Glomerular endothelial cell (primary cell): ENCODE data around the gene NPLOC4. TPM values are rescaled to one million over a fixed set of nuclear protein-coding genes. Genes with fewer than 3 reads are reported as not detected.

ENCODE experiments used
- DNase-seq: peaks from one replicate; pipeline ENCODE4 v3.0.0-alpha.2; 2011; ENCODE audit warnings: low read depth, low spot score; ENCODE audit errors: extremely low read depth
- total RNA-seq: library from RNA; depleted of rRNA; stranded (reverse); fragments of >200 nt; gene quantifications from 2 replicates; pipeline ENCODE4 v1.2.3, GENCODE V29; 2015

The NPLOC4 gene
- total RNA-seq, 1 donor from 2014 or later, result 111 TPM

DNA sequence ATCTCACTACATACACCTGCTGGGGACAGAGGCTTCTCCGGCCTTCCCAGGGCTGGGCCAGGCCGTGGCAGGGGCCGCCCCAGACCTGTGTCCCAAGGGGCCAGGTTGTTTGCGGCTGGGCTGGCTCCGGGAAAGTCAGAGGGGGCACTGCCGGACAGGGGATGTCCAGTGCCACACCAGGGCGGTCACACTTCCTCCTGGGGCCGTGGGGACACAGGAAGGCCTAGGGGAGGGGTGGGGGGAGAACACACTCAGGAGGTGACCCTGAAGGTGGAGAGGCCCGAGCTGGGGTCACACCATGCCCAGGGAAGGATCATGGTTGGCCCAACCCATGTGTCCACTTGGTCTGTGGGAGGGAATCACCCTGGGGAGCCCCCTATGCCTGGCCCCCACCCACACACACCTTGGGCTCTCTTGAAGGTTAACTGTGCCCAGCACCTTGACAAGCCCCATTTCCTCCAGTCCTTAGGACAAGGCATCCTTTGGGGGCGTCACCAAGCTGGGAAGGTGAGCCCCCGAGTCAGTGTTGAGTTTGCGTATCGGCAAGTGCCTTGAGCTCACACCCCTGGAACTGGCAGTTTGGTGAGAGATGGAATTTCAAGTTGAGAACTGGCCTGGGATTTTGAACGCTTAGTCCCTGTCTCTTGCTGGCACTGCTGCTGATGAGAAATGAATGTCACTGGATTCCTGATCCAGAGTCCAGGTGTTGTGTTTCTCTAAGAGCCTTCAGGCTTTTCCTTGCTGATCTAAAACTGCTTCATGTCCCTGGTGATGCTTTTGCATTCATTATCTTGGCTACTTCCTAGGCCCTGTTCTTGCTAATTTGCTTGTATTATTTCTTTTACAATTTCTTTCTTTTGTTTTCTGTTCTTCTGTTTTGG is 116.7 kb downstream of the NPLOC4 start:
- DNase-seq, result no peak

DNA sequence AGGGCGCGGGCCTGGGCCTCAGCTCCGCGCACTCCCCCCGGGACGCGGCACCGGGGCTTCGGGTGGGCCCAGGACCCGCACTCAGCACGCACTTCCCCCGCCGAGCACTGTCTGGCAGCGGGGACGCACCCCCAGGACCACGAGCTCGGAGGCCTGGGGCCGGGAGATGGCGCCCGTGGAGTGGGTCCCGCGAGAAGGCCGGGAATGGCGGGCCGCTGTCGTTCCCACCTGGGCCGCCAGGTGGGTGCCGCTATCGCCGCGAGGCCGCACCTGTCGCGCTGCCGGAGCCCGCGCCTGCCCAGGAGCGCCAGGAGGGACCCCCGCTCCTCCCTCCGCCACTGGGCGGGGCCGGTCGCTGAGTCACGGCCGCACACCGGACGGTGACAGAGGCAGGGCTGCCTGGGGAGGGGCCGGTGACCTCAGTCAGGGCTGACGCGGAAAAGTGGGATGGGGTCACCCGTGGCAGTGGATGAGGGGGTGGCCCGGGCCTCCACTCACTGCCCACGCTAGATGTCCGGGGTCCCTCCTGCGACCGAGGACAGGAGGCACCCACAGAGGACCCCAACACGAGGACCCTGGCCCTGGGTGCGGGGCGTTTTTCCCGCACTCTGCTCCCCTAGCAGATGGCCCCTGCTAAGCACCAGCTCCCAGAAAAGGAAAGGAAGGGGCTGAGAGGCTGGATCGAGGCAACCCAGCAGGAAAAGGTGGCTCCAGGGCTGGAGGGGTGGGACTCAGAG is 117.5 kb downstream of the NPLOC4 start:
- DNase-seq, result no peak

DNA sequence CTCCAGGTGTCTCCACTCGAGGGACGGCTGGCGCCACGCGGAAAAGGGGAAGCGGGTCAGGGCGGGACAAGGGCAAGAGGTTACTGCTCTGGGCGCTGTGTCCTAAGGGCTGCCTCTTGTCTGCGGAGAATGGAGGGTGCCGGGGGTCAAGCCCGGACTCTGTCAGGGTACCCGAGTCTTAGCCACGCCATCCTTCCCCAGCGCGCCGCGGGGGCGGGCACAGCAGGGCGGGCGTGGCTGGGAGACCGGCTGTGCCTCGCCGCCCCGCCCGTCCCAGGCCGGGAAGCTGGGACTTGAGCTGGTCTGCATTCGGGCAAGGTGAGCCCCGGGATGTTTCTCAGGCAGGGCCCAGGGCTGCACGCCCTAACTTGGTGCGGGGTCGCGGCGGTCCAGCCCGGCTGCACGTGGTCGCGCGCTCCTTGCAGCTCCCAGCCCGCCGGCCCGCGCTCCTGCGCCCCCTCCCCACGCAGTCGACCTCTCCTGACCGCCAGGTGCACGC is 118.1 kb downstream of the NPLOC4 start:
- DNase-seq, result no peak

DNA sequence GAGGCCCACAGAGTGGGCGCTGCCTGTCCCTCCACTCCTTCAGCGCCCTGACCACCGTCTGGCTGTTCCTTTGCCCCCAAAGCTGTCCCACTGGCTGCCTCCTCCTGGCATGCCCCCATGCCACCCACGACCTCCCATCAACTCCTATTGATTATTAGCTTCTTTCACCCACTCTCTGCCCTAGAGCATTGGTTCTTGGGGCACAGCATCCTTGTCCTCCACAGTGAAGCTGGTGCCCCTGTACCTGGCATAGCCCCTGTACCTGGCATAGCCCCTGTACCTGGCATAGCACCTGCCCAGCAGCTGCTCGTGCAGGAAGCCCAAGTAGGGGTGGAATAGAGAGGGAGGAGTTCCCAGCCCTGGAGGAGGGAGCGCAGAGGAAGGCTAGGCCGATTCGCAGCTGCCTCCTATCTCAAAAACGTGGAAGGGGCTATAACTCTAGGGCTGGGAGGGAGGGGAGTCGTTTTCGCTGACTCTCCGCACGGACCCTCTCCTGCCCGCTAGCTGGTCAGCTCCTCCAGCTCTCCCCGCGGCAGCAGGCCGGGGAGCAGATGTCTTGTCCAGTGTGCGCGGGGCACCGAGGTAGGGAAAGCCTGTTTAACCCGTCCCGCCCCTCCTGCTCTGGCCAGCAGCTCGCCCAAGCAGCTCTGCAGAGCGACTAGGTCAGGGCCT is 118.7 kb downstream of the NPLOC4 start:
- no peak for DNase-seq

DNA sequence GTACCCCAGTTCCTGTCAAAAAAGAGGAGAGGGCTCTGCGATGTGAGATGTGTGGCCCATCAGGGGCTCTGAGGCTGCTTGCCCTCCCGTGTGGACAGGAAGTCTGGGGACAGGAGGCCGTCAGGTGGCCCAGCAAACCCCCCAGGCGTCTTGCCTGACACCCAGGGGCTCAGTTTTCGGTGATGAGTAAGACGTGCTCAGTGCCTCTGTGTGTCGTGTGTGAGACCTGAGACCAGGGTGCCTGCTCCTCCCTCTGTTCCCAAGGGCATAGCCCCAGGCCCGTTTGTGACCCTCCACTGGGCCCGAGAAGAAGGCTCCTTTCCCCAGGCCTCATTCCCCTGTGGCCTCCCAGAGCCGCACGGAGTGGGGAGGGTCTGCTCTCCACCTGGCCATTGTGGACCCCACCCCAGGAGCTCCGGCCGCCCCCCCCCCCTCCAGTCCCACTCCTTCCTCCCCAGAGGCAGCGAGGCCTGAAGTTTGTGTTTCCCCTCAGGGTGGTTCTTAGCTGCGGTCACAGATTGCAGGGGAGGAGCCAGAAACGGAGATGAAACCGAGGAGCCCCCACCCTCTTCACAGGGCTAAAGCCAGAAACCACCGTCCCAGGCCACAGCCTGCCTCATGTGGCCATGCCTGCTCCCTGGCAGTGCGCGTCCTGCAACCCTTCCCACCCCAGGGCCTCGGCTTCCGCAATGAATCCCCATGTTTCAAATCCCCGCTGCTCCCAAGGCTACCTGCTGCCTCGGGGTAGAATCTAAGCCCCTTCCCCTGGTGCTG is 119.4 kb downstream of the NPLOC4 start:
- no peak for DNase-seq

DNA sequence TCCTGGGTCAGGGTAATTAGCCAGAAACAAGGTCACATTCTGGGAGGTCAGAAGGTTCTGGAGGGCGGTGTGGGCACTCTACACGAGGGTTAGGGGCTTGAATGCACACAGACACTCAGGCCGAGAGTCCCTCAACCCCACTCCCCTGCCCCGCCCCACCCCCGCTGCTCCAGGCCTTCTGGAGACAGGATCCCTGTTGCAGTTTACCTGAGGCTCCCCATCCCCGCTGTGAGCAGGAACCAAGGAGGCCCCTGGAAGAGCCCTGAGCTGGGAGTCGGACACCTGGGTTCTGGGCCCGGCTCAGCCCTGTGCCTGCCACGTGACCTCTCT is 119.9 kb downstream of the NPLOC4 start:
- no peak for DNase-seq

DNA sequence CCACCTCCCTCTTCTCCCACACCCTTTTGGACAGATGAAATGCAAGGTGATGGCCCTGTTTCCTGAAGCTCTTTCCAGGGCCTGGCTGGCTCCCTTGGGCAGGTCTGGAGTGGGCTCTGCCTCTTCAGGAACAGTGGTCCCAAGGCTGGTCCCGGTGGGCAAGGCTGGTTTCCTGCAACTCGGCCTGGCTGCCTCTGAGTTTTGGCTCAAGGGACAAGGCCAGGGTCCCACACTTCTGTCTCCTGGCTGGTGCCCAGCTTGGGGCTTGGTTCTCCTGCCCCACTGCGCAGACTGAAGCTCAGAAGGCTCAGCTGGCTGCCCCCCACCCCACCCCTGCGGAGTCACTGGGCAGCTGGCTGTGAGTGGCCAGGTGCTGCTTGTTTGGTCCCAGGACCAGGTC is 120.5 kb downstream of the NPLOC4 start:
- DNase-seq, result no peak

DNA sequence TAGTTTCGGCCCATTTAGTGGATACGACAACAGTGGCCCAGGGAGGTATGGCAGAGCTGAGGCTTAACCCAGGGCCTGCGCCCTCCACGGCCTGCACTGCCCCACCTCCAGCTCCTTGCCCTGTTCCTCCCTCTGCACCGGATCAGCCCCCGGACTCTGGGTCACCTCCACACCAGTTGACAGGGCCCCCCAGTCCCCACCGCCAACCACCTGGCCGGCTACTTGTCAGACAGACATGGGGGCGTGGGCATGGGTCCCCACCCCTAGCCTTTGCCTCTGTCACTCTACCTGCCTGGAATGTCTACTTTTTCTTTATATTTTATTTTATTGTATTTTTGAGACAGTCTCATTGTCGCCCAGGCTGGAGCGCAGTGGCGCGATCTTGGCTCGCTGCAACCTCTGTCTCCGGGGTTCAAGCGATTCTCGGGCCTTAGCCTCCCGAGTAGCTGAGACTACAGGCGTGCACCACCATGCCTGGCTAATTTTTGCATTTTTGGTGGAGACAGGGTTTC is 121.3 kb downstream of the NPLOC4 start:
- DNase-seq, result no peak

DNA sequence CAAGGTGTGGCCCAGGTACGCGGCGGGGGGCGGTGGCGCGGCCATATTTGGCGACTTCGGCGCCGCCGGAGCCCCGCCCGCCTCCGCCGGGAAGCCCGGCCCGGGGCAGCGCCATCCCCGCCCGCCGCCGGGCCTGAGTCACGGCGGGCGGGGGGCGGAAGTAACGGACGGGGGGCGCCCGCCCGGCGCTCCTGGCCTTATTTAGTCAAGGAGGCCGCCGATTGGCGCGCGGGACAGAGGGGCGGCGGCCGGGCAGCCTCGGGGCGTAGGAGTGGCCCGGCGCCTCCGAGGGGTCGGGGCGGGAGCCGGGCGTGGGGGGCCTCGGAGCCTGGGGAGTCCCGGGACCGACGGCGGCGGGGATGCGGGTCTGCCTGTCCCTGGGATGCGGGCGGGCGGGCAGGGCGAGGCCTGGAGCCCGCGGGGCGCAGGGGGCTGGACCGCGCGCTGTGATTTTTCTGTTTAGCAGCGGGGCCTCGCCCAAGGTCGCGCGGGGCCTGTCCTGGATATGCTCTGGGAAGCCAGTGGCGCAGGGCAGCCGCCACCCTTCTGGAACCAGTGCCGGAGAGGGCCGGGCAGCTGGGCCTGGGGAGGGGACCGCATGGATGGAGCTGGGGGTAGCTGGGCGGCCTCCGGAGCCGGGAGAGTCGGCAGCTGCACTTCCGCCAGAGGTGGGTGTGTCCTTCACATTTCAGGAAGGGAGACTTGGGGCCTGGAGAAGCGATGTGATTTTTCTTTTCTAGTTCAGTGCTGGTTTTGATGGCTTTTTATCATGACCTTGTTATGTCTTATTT is 122.0 kb downstream of the NPLOC4 start:
- no peak for DNase-seq

DNA sequence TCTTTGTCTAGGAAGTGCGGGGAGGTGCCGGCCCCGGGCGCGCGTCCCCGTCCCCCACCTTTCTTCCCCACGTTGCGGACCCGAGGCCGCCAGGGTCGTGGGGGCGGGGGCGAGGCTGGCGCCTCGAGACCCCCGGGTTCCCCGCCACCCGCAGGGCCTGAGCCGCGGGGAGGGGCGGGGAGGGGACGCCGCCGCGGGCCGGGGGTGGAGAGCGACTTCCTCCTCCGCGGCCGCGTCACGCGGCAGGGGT is 122.5 kb downstream of the NPLOC4 start:
- no peak for DNase-seq

DNA sequence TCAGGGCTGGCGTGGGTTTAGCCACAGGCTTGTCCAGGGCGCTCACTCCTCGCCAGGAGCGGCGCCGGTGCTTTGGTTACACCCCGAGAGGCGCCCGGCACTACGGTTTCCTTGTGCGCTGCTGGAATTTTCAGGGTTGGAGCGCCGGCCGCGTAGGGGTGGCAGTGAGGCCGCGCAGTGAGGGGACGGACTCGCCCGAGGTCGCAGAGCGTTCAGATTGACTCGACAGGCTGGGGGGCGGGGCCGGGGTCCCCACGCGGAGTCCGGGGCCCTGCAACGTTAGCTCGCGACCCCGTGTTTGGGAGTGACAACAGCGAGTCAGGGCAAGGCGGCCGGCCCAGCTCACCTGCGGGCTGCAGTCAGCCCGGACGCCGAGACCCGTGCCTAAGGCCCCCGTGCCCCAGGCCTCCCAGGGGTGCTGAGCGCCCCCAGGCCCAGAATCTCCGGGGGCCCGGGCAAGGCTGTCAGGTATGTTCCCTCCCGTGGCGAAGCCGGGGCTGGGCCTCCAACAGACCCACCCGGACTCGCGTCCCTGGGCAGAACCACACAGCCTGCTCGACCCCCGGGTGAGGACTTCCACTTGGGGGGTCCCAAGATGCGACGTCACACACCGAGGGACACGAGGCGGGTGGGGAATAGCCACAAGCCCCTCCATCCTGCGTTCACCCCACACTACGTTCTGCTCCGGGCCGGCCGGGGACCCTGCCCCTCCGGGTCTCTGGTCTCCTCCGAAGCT is 123.0 kb downstream of the NPLOC4 start:
- no peak for DNase-seq

DNA sequence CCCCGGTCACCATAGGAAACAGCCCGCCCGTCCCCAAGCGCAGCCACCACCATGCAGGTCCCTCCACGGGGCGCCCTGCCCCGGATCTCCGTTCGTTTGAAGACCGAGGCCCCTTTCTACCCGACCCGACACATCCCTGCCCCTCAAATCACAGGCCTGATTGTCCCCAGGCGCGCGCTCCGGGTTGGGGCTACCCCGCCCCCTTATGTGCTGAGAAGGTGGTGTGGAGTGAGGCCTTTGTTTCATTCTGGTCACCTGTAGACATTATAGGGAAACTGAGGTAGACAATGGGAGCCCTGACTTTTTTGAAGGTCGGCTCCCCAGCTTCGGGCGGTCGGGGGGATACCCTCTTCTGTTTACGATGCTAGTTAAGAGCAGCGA is 123.5 kb downstream of the NPLOC4 start:
- no peak for DNase-seq

DNA sequence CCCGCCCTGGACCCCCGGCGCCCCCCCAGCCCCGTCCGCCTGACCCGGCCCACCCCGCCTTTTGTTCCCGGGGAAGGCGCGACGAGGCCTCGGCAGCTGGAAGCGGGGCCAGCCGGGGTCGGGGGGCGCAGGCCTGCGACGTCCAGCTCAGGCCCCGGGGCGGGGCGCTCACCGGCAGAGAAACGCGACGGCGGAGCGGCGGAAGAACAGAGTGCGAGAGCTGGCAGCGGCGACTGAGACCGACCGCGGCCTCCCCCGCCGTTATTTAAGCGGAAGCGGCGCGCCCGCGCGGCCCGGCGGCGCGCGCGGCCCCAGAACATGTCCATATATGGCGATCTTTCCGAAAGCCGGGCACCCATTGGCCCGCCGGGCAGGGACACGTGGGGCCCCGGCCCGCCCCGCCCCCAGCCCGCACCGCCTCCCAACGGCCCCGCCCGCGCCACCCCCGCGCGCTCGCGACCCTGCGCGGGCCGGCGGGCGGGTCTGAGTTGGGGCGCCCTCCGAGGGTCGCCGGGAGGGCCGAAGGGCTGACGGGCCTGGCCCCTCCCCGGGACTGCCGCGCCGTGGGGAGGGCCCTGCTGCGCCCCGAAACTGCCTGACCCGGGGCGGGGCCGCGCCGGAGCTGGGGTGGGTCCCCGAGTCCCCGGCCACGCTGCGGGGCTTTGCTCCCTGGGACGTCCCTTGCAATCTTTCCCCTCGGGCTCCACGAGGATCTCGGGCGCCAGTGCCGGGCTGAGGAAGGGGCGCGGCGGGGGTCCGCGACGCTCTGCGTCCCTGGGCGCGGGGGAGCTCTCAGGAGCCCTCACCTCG is 124.1 kb downstream of the NPLOC4 start, which contains the start of gene ACTG1:
Gene ACTG1 (minus strand): TSS at position 238 of the 810 bp plus-strand sequence. CDS start 445 bp downstream, outside the sequence.
- DNase-seq, result no peak

DNA sequence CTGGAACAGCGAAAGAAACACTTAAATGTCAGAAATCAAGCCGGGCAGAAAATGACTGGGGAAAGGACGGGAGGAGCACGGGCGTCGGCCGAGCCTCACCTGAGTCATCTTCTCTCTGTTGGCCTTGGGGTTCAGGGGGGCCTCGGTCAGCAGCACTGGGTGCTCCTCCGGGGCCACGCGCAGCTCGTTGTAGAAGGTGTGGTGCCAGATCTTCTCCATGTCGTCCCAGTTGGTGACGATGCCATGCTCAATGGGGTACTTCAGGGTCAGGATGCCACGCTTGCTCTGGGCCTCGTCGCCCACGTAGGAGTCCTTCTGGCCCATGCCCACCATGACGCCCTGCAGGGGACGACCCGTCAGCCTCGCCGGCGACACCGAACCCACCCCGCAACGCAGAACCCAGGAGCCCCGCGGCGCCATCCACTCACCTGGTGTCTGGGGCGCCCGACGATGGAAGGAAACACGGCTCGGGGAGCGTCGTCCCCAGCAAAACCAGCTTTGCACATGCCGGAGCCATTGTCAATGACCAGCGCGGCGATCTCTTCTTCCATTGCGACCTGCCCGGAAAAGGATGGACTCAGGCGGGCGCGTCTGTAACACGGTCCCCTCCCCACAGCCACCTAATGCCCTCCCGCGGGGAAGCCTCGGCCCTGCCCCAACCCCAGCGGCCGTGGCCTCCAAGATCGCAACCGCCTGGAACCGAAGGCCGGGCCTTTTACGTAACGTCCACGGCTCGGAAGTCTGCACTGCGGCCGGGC is 124.9 kb downstream of the NPLOC4 start:
- DNase-seq, result no peak

DNA sequence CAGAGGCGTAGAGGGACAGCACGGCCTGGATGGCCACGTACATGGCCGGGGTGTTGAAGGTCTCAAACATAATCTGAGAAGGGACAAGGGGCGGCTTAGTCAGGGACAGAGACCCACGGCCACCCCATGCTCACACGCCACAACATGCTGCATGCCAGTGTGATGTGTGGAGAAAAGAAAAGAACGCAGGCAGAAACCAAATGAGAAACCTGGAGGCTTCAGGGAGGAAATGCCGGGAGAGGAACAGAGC is 125.4 kb downstream of the NPLOC4 start:
- DNase-seq, result no peak

DNA sequence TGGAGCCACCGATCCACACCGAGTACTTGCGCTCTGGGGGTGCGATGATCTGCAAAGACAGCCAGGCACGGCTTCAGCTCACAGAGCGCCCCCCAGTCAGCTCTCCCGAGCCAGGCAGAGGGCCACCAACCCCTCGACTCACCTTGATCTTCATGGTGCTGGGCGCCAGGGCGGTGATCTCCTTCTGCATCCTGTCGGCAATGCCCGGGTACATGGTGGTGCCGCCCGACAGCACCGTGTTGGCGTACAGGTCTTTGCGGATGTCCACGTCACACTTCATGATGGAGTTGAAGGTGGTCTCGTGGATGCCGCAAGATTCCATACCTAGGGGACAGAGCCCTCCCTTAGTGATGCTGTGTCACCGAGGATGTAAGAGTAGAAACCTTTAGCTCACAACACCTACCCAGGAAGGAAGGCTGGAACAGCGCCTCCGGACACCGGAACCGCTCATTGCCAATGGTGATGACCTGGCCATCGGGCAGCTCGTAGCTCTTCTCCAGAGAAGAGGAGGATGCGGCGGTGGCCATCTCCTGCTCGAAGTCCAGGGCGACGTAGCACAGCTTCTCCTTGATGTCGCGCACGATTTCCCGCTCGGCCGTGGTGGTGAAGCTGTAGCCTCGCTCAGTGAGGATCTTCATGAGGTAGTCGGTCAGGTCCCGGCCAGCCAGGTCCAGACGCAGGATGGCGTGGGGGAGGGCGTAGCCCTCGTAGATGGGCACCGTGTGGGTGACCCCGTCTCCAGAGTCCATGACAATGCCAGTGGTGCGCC is 125.9 kb downstream of the NPLOC4 start:
- no peak for DNase-seq
